Hepatocyte (in vitro differentiated cells): ENCODE measurements around the gene MAGEC3.

Source experiments
- EZH2 ChIP-seq: fragments of 200-600 bp; sonication (generic); IDR thresholded peaks from 2 replicates; pipeline ENCODE4 v1.6.1; 2016; ENCODE audit warnings: antibody characterized with exemption, mild to moderate bottlenecking, borderline replicate concordance
- TF ChIP-seq, protein P1 (sequence below): fragments of 200-600 bp; sonication (generic); IDR thresholded peaks from 2 replicates; pipeline ENCODE4 v1.5.1; 2016; ENCODE audit warnings: antibody characterized with exemption, mild to moderate bottlenecking; ENCODE audit not compliant: poor library complexity

DNA sequence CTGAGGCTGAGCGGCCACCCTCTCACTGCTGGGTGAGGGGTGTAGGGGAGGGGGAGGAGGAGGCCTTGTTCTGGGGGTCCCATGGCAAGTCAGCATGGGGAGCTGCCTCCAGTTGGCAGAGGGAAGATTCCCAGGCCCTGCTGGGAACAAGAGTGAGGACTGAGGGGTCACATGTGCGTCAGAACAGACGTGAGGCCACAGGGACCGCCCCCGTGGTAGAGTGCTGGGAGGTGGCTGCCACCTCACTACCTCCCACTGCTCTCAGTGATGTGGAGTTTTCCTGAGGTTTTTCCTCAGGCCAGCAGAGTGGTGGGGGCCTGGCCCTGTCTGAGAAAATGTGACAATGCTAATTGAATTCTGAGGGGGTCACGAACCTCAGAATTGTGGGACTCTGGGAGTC lies 66.1 kb downstream of the MAGEC3 start:
- TF ChIP-seq, protein P1, sequence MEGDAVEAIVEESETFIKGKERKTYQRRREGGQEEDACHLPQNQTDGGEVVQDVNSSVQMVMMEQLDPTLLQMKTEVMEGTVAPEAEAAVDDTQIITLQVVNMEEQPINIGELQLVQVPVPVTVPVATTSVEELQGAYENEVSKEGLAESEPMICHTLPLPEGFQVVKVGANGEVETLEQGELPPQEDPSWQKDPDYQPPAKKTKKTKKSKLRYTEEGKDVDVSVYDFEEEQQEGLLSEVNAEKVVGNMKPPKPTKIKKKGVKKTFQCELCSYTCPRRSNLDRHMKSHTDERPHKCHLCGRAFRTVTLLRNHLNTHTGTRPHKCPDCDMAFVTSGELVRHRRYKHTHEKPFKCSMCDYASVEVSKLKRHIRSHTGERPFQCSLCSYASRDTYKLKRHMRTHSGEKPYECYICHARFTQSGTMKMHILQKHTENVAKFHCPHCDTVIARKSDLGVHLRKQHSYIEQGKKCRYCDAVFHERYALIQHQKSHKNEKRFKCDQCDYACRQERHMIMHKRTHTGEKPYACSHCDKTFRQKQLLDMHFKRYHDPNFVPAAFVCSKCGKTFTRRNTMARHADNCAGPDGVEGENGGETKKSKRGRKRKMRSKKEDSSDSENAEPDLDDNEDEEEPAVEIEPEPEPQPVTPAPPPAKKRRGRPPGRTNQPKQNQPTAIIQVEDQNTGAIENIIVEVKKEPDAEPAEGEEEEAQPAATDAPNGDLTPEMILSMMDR: no peak
- no peak for TF ChIP-seq EZH2
